Measurements from ENCODE around the gene CIROP. TPM values are rescaled to one million over a fixed set of nuclear protein-coding genes. Genes with fewer than 3 reads are reported as not detected.

CIROP gene
- total RNA-seq, 1 donor from 2014 or later = not detected

GRCh38 chr14:23148591-23149249 lies 43.9 kb upstream of the CIROP start:
- Mint-ChIP-seq H3K36me3 (ENCODE audit: unreplicated experiment) (no peaks in the 10 kb centered on the region), H3K27me3 (ENCODE audit: unreplicated experiment) (peaks cover 1% of the 10 kb centered on the region), H3K27ac (ENCODE audit: unreplicated experiment) (no peak overlapping the region), H3K9me3 (ENCODE audit: unreplicated experiment) (no peaks in the 10 kb centered on the region), H3K4me1 (ENCODE audit: low read depth, unreplicated experiment) (peaks cover 2% of the 10 kb centered on the region), H3K4me3 (ENCODE audit: unreplicated experiment) (no peak overlapping the region)
- no peak for TF ChIP-seq CTCF (IDR thresholded peaks at IDR 0.05; ENCODE audit: partially characterized antibody, unreplicated experiment)
- DNase-seq = no peak

GRCh38 chr14:23147676-23148075 lies 42.9 kb upstream of the CIROP start:
- no peak for DNase-seq

GRCh38 chr14:23146980-23147379 lies 42.2 kb upstream of the CIROP start:
- DNase-seq = no peak
- Mint-ChIP-seq H3K4me1 (ENCODE audit: low read depth, unreplicated experiment) (no peaks in the 10 kb centered on the region), H3K27ac (ENCODE audit: unreplicated experiment) (no peak overlapping the region), H3K4me3 (ENCODE audit: unreplicated experiment) (no peak overlapping the region), H3K9me3 (ENCODE audit: unreplicated experiment) (no peaks in the 10 kb centered on the region), H3K27me3 (ENCODE audit: unreplicated experiment) (peaks cover 1% of the 10 kb centered on the region), H3K36me3 (ENCODE audit: unreplicated experiment) (no peaks in the 10 kb centered on the region)
- TF ChIP-seq CTCF (IDR thresholded peaks at IDR 0.05; ENCODE audit: partially characterized antibody, unreplicated experiment) = no peak

More at GRCh38 chr14:23147676-23148075, 42.9 kb upstream of the CIROP start:
- H3K27me3 Mint-ChIP-seq (ENCODE audit: unreplicated experiment) = peaks cover 1% of the 10 kb centered on the region
- H3K27ac Mint-ChIP-seq (ENCODE audit: unreplicated experiment) = no peak overlapping the region
- H3K4me3 Mint-ChIP-seq (ENCODE audit: unreplicated experiment) = no peak overlapping the region
- no peaks in the 10 kb centered on the region for H3K9me3 Mint-ChIP-seq (ENCODE audit: unreplicated experiment)
- no peaks in the 10 kb centered on the region for H3K36me3 Mint-ChIP-seq (ENCODE audit: unreplicated experiment)
- no peaks in the 10 kb centered on the region for H3K4me1 Mint-ChIP-seq (ENCODE audit: low read depth, unreplicated experiment)
- TF ChIP-seq CTCF (IDR thresholded peaks at IDR 0.05; ENCODE audit: partially characterized antibody, unreplicated experiment) = no peak

- no peaks in the 10 kb centered on the region for H3K36me3 Mint-ChIP-seq (ENCODE audit: unreplicated experiment)
- no peaks in the 10 kb centered on the region for H3K4me1 Mint-ChIP-seq (ENCODE audit: low read depth, unreplicated experiment)
- peaks cover 1% of the 10 kb centered on the region for H3K27me3 Mint-ChIP-seq (ENCODE audit: unreplicated experiment)
- TF ChIP-seq CTCF (IDR thresholded peaks at IDR 0.05; ENCODE audit: partially characterized antibody, unreplicated experiment) = no peak
- H3K9me3 Mint-ChIP-seq (ENCODE audit: unreplicated experiment) = no peaks in the 10 kb centered on the region
- H3K4me3 Mint-ChIP-seq (ENCODE audit: unreplicated experiment) = no peak overlapping the region
- no peak overlapping the region for H3K27ac Mint-ChIP-seq (ENCODE audit: unreplicated experiment)
- no peak for DNase-seq
Observed at GRCh38 chr14:23146351-23146910, 41.6 kb upstream of the CIROP start.

GRCh38 chr14:23145794-23146350 lies 41.1 kb upstream of the CIROP start:
- TF ChIP-seq CTCF (IDR thresholded peaks at IDR 0.05; ENCODE audit: partially characterized antibody, unreplicated experiment) = no peak
- H3K27me3 Mint-ChIP-seq (ENCODE audit: unreplicated experiment) = peaks cover 1% of the 10 kb centered on the region
- H3K9me3 Mint-ChIP-seq (ENCODE audit: unreplicated experiment) = no peaks in the 10 kb centered on the region
- H3K4me1 Mint-ChIP-seq (ENCODE audit: low read depth, unreplicated experiment) = no peaks in the 10 kb centered on the region
- no peaks in the 10 kb centered on the region for H3K36me3 Mint-ChIP-seq (ENCODE audit: unreplicated experiment)
- DNase-seq = no peak
- H3K27ac Mint-ChIP-seq (ENCODE audit: unreplicated experiment) = no peak overlapping the region
- H3K4me3 Mint-ChIP-seq (ENCODE audit: unreplicated experiment) = no peak overlapping the region

All from glutamatergic neuron (in vitro differentiated cells).